Fibroblast of the aortic adventitia (primary cell): ENCODE results near the gene SKAP1. TPM values are rescaled to one million over a fixed set of nuclear protein-coding genes. Genes with fewer than 3 reads are reported as not detected.
"Not testable (repeated sequence)": the region's sequence is repeated elsewhere in the genome, so short reads cannot be mapped to it uniquely, and the experiment has no call there.

ENCODE experiments used
- DNase-seq: peaks from one replicate; pipeline ENCODE4 v3.0.0-alpha.2; 2010; ENCODE audit warnings: low read depth
- H3K4me3 ChIP-seq: 2 replicates; pipeline ENCODE4 v1.5.1; 2011; ENCODE audit warnings: low read depth, mild to moderate bottlenecking, control low read depth, low read length, moderate library complexity
- total RNA-seq: library from RNA; depleted of rRNA; stranded (reverse); fragments of >200 nt; gene quantifications from 2 replicates; pipeline ENCODE4 v1.2.3, GENCODE V29; 2012; ENCODE audit warnings: low replicate concordance
- TF ChIP-seq, protein P1 (sequence below): IDR thresholded peaks from 2 replicates; pipeline ENCODE4 v1.5.1; 2011; ENCODE audit warnings: mild to moderate bottlenecking, low read length, control low read depth, inconsistent platforms; ENCODE audit not compliant: insufficient read depth

SKAP1 gene
- total RNA-seq, 1 donor, result not detected

- DNase-seq, result no peak
- H3K4me3 ChIP-seq, result no peak overlapping the region
- TF ChIP-seq, protein P1, sequence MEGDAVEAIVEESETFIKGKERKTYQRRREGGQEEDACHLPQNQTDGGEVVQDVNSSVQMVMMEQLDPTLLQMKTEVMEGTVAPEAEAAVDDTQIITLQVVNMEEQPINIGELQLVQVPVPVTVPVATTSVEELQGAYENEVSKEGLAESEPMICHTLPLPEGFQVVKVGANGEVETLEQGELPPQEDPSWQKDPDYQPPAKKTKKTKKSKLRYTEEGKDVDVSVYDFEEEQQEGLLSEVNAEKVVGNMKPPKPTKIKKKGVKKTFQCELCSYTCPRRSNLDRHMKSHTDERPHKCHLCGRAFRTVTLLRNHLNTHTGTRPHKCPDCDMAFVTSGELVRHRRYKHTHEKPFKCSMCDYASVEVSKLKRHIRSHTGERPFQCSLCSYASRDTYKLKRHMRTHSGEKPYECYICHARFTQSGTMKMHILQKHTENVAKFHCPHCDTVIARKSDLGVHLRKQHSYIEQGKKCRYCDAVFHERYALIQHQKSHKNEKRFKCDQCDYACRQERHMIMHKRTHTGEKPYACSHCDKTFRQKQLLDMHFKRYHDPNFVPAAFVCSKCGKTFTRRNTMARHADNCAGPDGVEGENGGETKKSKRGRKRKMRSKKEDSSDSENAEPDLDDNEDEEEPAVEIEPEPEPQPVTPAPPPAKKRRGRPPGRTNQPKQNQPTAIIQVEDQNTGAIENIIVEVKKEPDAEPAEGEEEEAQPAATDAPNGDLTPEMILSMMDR, result no peak
Measured at GRCh38 chr17:48427598-48427997, 2.4 kb downstream of the SKAP1 start.

DNA sequence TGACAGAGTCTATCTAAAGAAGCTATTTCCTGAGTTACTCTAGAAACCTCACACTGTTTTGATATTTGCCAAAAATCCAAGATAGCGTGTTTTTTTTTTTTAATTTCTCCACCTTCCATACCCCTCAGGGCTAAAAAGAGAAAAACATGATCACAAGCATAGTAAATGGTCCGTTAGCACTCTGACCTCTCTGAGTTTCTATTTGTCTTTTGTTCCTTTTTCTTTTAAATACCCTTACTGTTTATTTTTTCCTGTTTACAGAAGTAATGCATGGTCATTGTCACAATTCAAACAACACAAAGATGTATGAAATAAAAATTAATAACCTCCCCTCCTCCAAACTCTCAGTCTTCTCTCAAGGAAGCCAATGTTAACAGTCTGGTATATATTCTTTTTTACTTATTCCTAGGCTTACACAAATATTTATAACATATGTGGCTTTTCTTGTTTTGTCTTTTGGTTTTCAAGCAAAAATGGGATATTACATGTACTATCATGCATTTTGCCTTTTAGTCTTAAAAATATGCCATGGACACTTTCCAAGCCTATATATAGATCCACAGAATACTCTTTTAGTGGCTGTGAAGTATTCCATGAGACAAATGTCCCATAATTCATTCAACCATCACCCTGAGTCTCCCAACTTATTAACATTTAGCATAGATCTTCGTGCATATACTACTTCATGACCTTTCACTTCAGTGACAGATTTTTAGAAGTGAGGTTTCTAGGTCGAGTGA is 3.1 kb downstream of the SKAP1 start:
- TF ChIP-seq, protein P1, result no peak
- H3K4me3 ChIP-seq, result no peak overlapping the region
- DNase-seq, result no peak

- no peak overlapping the region for H3K4me3 ChIP-seq
- no peak for DNase-seq
- TF ChIP-seq, protein P1, result no peak
Measured at GRCh38 chr17:48426019-48426665, 3.9 kb downstream of the SKAP1 start.

DNA sequence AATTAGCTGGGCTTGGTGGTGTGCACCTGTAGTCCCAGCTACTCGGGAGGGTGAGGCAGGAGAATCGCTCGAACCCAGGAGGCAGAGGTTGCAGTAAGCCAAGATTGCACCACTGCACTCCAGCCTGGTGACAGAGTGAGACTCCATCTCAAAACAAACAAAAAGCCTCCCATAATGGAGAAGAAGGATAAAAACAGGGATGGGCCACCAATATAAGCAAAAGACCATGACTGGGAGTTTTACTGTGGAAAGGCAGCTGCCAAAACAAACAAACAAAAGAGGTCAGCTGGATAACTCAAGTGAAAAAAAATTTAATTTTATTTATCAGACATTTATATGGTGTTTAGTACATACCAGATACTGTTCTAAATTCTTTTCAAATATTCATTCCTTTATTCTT is 8.0 kb downstream of the SKAP1 start:
- not testable (repeated sequence) for DNase-seq, H3K4me3 ChIP-seq

DNA sequence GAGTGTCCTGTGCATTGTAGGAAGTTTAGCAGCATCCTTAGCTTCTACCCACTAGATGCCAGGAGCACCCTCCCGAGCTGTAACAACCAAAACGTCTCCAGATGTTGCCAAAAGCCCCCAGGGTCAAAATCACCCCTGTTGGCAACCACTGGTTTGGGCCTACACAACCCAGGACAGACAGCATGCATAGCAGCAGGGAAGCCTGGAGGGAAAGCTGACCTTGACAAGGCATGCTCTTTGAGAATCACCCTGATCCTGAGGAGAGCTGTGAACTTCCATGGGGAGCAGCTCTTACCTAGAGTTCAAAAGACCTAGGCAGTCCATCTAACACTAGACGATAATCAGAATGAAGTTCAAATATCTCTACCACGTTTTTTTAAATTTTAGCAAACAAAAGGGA is 9.2 kb downstream of the SKAP1 start:
- TF ChIP-seq, protein P1, result no peak
- DNase-seq, result no peak
- no peak overlapping the region for H3K4me3 ChIP-seq

GRCh38 chr17:48416971-48417370 is 13.0 kb downstream of the SKAP1 start:
- DNase-seq, result no peak
- no peak overlapping the region for H3K4me3 ChIP-seq
- TF ChIP-seq, protein P1, result no peak

- no peak overlapping the region for H3K4me3 ChIP-seq
- DNase-seq, result no peak
- TF ChIP-seq, protein P1, result no peak
Measured at GRCh38 chr17:48413613-48414405, 16.2 kb downstream of the SKAP1 start.
